B cell (primary cell): Measurements from ENCODE around the gene LRSAM1. TPM values are rescaled to one million over a fixed set of nuclear protein-coding genes. Genes with fewer than 3 reads are reported as not detected.

Experiments
- ATAC-seq: fragments of 200-7000 bp; cut with Tn5 transposase; one replicate; pipeline ENCODE4 v1.10.0; 2021; ENCODE audit warnings: low read depth, mild to moderate bottlenecking, moderate number of reproducible peaks, moderate library complexity
- CTCF ChIA-PET: fragments of 350-600 bp; sonication (Branson Sonifier 250); formaldehyde crosslinking; loops from one replicate; lab custom pipeline; 2021; ENCODE audit warnings: antibody characterized with exemption, inconsistent platforms; lab: Charles Lee
- POLR2A ChIA-PET: fragments of 350-600 bp; sonication (Branson Sonifier 250); formaldehyde crosslinking; loops from one replicate; lab custom pipeline; 2021; ENCODE audit warnings: antibody characterized with exemption; lab: Charles Lee
- DNase-seq: peaks from one replicate; pipeline ENCODE4 v3.0.0; 2013
- H2AFZ ChIP-seq: 2 replicates; pipeline ENCODE4 v1.6.1; 2012; ENCODE audit warnings: mild to moderate bottlenecking, low read depth, low read length; ENCODE audit not compliant: insufficient read depth, poor library complexity, severe bottlenecking
- H3K27ac ChIP-seq, 2 donors: 1 replicate in 1 of 2; 2 replicates in 1 of 2; pipeline ENCODE4 v1.5.1; 2012 to 2013; ENCODE audit warnings: low read length in 2 of 2, mild to moderate bottlenecking in 2 of 2, moderate library complexity in 1 of 2
- H3K27me3 ChIP-seq, 4 experiments: fragments of 200-600 bp in 1 of 4; sonication (generic) in 1 of 4; replicated peaks in 1 of 4; 1 replicate in 2 of 4; 2 replicates in 2 of 4; pipeline versions ENCODE4 v1.6.1 to v1.7.0; 2013 to 2016; ENCODE audit warnings: low read length in 3 of 4, mild to moderate bottlenecking in 2 of 4, mixed read lengths in 1 of 4, moderate library complexity in 1 of 4; ENCODE audit not compliant: insufficient read depth in 4 of 4, control insufficient read depth in 3 of 4; ENCODE audit errors: control extremely low read depth in 1 of 4
- H3K36me3 ChIP-seq, 2 experiments: replicated peaks in 1 of 2; 1 replicate in 1 of 2; 2 replicates in 1 of 2; pipeline versions ENCODE4 v1.6.1 to v1.7.1; 2013; ENCODE audit warnings: low read length in 1 of 2; ENCODE audit not compliant: insufficient read depth in 2 of 2, control insufficient read depth in 1 of 2; ENCODE audit errors: control extremely low read depth in 1 of 2, extremely low read depth in 1 of 2
- H3K4me1 ChIP-seq, 2 donors: fragments of 200-600 bp in 1 of 2; sonication (generic) in 1 of 2; 1 replicate in 1 of 2; 2 replicates in 1 of 2; pipeline versions ENCODE4 v1.5.1 to v1.6.1; 2013 to 2017; ENCODE audit warnings: low read length in 2 of 2; ENCODE audit not compliant: control insufficient read depth in 2 of 2, insufficient read depth in 2 of 2
- H3K4me2 ChIP-seq: replicated peaks from 2 replicates; pipeline ENCODE3; 2012; ENCODE audit warnings: mild to moderate bottlenecking, low read depth, low read length; ENCODE audit not compliant: poor library complexity, severe bottlenecking
- H3K4me3 ChIP-seq, 5 experiments: fragments of 200-600 bp in 1 of 5; sonication (generic) in 1 of 5; 1 replicate in 3 of 5; 2 replicates in 2 of 5; pipeline versions ENCODE4 v1.5.1 to v1.7.0; 2011 to 2016; ENCODE audit warnings: low read length in 4 of 5, mild to moderate bottlenecking in 4 of 5, low read depth in 2 of 5, control low read depth in 1 of 5, moderate library complexity in 1 of 5; ENCODE audit not compliant: insufficient read depth in 1 of 5; ENCODE audit errors: control extremely low read depth in 1 of 5, extremely low read depth in 1 of 5
- H3K79me2 ChIP-seq: fragments of 200-600 bp; sonication (generic); one replicate; pipeline ENCODE4 v1.6.0; 2016; ENCODE audit warnings: low read length; ENCODE audit not compliant: control insufficient read depth, insufficient read depth
- H3K9ac ChIP-seq: fragments of 200-600 bp; sonication (generic); 2 replicates; pipeline ENCODE4 v1.6.1; 2017; ENCODE audit warnings: mild to moderate bottlenecking, low read length, moderate library complexity
- H3K9me3 ChIP-seq, 3 donors: one replicate each; pipeline versions ENCODE4 v1.6.1 to v1.7.1; 2013; ENCODE audit warnings: low read length in 2 of 3; ENCODE audit not compliant: control insufficient read depth in 2 of 3, insufficient read depth in 1 of 3; ENCODE audit errors: control extremely low read depth in 1 of 3
- H4K20me1 ChIP-seq: 2 replicates; pipeline ENCODE4 v1.6.0; 2012; ENCODE audit warnings: mild to moderate bottlenecking, low read length; ENCODE audit not compliant: insufficient read depth, control insufficient read depth, poor library complexity, severe bottlenecking
- H3K27ac Mint-ChIP-seq: one replicate; pipeline ENCODE4 v1.8.0; 2021; ENCODE audit warnings: mixed read lengths
- H3K27me3 Mint-ChIP-seq: one replicate; pipeline ENCODE4 v1.8.0; 2021; ENCODE audit warnings: mixed read lengths
- H3K4me1 Mint-ChIP-seq: one replicate; pipeline ENCODE4 v1.8.0; 2021; ENCODE audit warnings: mixed read lengths
- H3K4me3 Mint-ChIP-seq: one replicate; pipeline ENCODE4 v1.8.0; 2021; ENCODE audit warnings: mixed read lengths
- H3K9me3 Mint-ChIP-seq: one replicate; pipeline ENCODE4 v1.8.0; 2022; ENCODE audit warnings: mixed read lengths; ENCODE audit not compliant: insufficient read depth
- CTCF ChIP-seq: fragments of 200-600 bp; IDR thresholded peaks from one replicate; pipeline ENCODE4 v1.8.0; 2022; ENCODE audit warnings: antibody characterized with exemption, mild to moderate bottlenecking
- EZH2 ChIP-seq: IDR thresholded peaks from 2 replicates; pipeline ENCODE4 v1.6.1; 2012; ENCODE audit warnings: borderline replicate concordance, low read depth, mild to moderate bottlenecking, moderate library complexity, low read length; ENCODE audit not compliant: insufficient read depth, poor library complexity, severe bottlenecking
- WGBS: methylation state at CpG from one replicate; pipeline ENCODE4 v1.1.5; 2013; ENCODE audit warnings: missing lambda C conversion rate; ENCODE audit not compliant: insufficient coverage; 5-methylcytosine and 5-hydroxymethylcytosine counted together
- intact Hi-C: fragments of 100-400 bp; cut with micrococcal nuclease; formaldehyde crosslinking; loops from one replicate; pipeline ENCODE4 v1.10.0; 2022
- polyA plus RNA-seq: library from polyadenylated mRNA; depleted of rRNA; stranded (reverse); fragments of >200 nt; gene quantifications from 2 replicates; pipeline ENCODE4 v1.2.3, GENCODE V29; 2012
- total RNA-seq, 2 donors: library from RNA; stranded (reverse); fragments of 120-200 nt in 1 of 2; gene quantifications; 1 replicate in 1 of 2; 2 replicates in 1 of 2; pipeline versions ENCODE4 v1.2.3 to v1.2.4, GENCODE V29; 2013 to 2022

The LRSAM1 gene
- total and polyA plus RNA-seq, 2 donors (not counting 1 experiment from before 2014, with no cell fraction given): 30.6 to 39.8 TPM

DNA sequence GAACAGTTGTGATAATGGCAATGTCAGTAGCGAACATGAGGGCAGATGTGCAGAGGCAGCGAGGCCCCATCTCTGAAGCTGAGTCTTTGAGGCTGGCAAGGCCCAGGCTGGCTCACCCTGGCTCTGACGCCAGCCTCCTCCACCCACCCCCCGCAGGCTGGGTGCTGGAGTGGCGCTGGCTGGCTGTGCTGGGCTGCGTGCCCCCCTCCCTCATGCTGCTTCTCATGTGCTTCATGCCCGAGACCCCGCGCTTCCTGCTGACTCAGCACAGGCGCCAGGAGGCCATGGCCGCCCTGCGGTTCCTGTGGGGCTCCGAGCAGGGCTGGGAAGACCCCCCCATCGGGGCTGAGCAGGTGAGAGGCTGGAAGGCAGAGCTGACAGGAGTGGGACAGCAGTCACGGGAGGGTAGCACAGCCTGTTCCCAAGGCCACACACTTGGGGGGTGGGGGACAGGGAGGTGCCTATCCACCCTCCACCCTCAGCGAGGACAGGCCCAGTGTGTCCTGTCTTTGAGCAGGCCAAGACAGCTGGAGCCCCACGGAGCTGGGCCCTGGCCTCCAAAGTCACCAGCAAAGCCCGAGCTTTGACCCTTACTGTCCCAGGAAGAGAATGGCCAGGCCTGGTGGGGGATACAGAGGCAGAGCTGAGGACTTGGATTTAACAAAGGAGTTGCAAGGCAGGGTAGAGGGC is 48.8 kb upstream of the LRSAM1 start:
- Histone ChIP-seq H3K4me2 (no peak overlapping the region), H3K9ac (no peak overlapping the region), H3K4me1 (peaks cover 0 to 10% of the 10 kb centered on the region in 2 donors), H2AFZ (no peak overlapping the region), H3K27me3 (peaks cover 0 to 4% (median 0%) of the 10 kb centered on the region in 4 experiments), H3K79me2 (peaks cover 8% of the 10 kb centered on the region), H3K27ac (no peak overlapping the region), H3K4me3 (no peak overlapping the region), H3K36me3 (peaks cover 0 to 5% of the 10 kb centered on the region in 2 experiments), H3K9me3 (no peaks in the 10 kb centered on the region), H4K20me1 (no peaks in the 10 kb centered on the region)
- no peak for ATAC-seq
- H3K27me3 Mint-ChIP-seq: no peaks in the 10 kb centered on the region
- no peak for TF ChIP-seq EZH2
- no peak for TF ChIP-seq CTCF
- peaks cover 7% of the 10 kb centered on the region for H3K4me1 Mint-ChIP-seq
- DNase-seq: no peak
- no peak overlapping the region for H3K4me3 Mint-ChIP-seq
- H3K27ac Mint-ChIP-seq: no peak overlapping the region
- 77% methylated on average over 14 of the region's 18 CpGs for WGBS
- no peaks in the 10 kb centered on the region for H3K9me3 Mint-ChIP-seq
- intact Hi-C loops: no loop called here
- ChIA-PET POLR2A (interaction anchor here (0.6 kb wide), 1 partner anchor 150 kb away, joined by 3 read pairs; no protein-coding TSS in a partner anchor), CTCF (no interaction called here)

GRCh38 chr9:127403507-127404192 is 47.7 kb upstream of the LRSAM1 start:
- H3K4me3 ChIP-seq: no peak overlapping the region
- CTCF ChIA-PET: no interaction called here
- peaks cover 0 to 5% of the 10 kb centered on the region in 2 experiments for H3K36me3 ChIP-seq
- H3K4me2 ChIP-seq: no peak overlapping the region
- no peak overlapping the region for H3K27ac ChIP-seq
- no peak overlapping the region for H3K4me3 Mint-ChIP-seq
- intact Hi-C loops: no loop called here
- no peaks in the 10 kb centered on the region for H3K4me1 Mint-ChIP-seq
- no peaks in the 10 kb centered on the region for H3K27me3 ChIP-seq
- DNase-seq (no peak), ATAC-seq (no peak)
- H3K9me3 Mint-ChIP-seq: no peaks in the 10 kb centered on the region
- no peak for TF ChIP-seq CTCF
- no peak for TF ChIP-seq EZH2
- H3K27ac Mint-ChIP-seq: no peak overlapping the region
- no peaks in the 10 kb centered on the region for H4K20me1 ChIP-seq
- WGBS: 94% methylated on average over 21 of the region's 22 CpGs
- no peak overlapping the region for H2AFZ ChIP-seq
- no peaks in the 10 kb centered on the region for H3K4me1 ChIP-seq
- no peak overlapping the region for H3K9ac ChIP-seq
- H3K9me3 ChIP-seq: no peaks in the 10 kb centered on the region
- H3K79me2 ChIP-seq: peaks cover 2% of the 10 kb centered on the region
- H3K27me3 Mint-ChIP-seq: no peaks in the 10 kb centered on the region
- POLR2A ChIA-PET: no interaction called here
